Calu3 (cell line): ENCODE results near the gene STH. TPM values are rescaled to one million over a fixed set of nuclear protein-coding genes. Genes with fewer than 3 reads are reported as not detected.

Source experiments
- BruUV-seq: library from RNA; stranded (reverse); fragments of 400-500 nt; replicated peaks from 2 replicates; lab custom pipeline; 2021; lab: Mats Ljungman, UMichigan
- CTCF ChIA-PET: fragments of 300-600 bp; sonication (Branson Sonifier 250); formaldehyde crosslinking; loops from one replicate; lab custom pipeline; 2022; ENCODE audit warnings: antibody characterized with exemption; lab: Charles Lee
- DNase-seq: peaks from one replicate; pipeline ENCODE4 v3.0.0; 2022
- H3K27ac Mint-ChIP-seq: one replicate; pipeline ENCODE4 v1.8.0; 2022; ENCODE audit warnings: mixed read lengths; ENCODE audit not compliant: unreplicated experiment
- H3K27me3 Mint-ChIP-seq: one replicate; pipeline ENCODE4 v1.8.0; 2022; ENCODE audit warnings: mixed read lengths; ENCODE audit not compliant: unreplicated experiment
- H3K36me3 Mint-ChIP-seq: one replicate; pipeline ENCODE4 v1.8.0; 2022; ENCODE audit warnings: mild to moderate bottlenecking, moderate library complexity, mixed read lengths; ENCODE audit not compliant: insufficient read depth, unreplicated experiment
- H3K4me1 Mint-ChIP-seq: one replicate; pipeline ENCODE4 v1.8.0; 2022; ENCODE audit warnings: mild to moderate bottlenecking, low read depth, mixed read lengths; ENCODE audit not compliant: unreplicated experiment
- H3K4me3 Mint-ChIP-seq: one replicate; pipeline ENCODE4 v1.8.0; 2022; ENCODE audit warnings: mild to moderate bottlenecking, low read depth, moderate library complexity, mixed read lengths; ENCODE audit not compliant: unreplicated experiment
- H3K9me3 Mint-ChIP-seq: one replicate; pipeline ENCODE4 v1.8.0; 2022; ENCODE audit warnings: low read depth, mixed read lengths; ENCODE audit not compliant: unreplicated experiment
- intact Hi-C: fragments of 100-400 bp; cut with micrococcal nuclease; formaldehyde crosslinking; loops from one replicate; pipeline ENCODE4 v1.10.0; 2022; ENCODE audit not compliant: unreplicated experiment
- total RNA-seq: library from RNA; stranded (reverse); gene quantifications from 2 replicates; pipeline ENCODE4 v1.2.3, GENCODE V29; 2022
- TF ChIP-seq, protein P1 (sequence below): fragments of 200-600 bp; IDR thresholded peaks from one replicate; pipeline ENCODE4 v1.8.0; 2022; ENCODE audit warnings: antibody characterized with exemption; ENCODE audit not compliant: unreplicated experiment

STH gene
- total RNA-seq, 1 experiment from 2014 or later = not detected

DNA sequence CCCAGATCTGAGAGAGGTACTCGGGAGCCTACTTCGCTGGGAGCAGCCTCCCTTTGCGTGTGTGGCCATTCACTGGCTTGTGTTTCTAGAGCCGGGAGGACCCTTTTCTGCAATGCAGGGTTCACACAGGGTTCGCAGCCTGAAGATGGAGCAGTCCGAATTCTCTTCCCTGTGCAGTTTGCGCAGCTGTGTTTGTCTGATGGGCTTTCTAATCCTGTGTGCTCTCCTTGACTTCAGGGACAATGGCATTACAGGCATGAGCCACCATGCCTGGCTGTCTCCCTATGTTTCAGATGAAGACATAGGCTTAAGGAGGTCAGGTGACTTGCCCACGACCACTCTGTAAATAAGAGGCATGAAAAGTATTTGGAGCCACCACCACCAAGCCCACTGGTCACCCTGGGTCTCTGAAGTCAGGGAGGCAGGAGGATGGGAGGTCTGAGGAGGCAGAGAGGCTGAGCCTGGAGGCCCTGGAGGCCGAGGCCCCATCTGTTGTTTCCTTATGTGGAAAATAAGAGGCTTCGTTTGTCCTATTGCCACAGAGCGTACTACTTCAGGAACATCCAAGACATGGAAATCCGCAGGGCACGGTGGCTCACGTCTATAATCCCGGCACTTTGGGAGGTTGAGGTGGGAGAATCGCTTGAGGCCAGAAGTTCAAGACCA lies 5.0 kb upstream of the STH start:
- Mint-ChIP-seq H3K4me3 (no peak overlapping the region), H3K27ac (no peak overlapping the region), H3K9me3 (no peaks in the 10 kb centered on the region), H3K4me1 (no peaks in the 10 kb centered on the region), H3K27me3 (peaks cover 46% of the 10 kb centered on the region), H3K36me3 (no peaks in the 10 kb centered on the region)
- CTCF ChIA-PET = no interaction called here
- BruUV-seq = no TSS peak
- DNase-seq = no peak
- TF ChIP-seq, protein P1, sequence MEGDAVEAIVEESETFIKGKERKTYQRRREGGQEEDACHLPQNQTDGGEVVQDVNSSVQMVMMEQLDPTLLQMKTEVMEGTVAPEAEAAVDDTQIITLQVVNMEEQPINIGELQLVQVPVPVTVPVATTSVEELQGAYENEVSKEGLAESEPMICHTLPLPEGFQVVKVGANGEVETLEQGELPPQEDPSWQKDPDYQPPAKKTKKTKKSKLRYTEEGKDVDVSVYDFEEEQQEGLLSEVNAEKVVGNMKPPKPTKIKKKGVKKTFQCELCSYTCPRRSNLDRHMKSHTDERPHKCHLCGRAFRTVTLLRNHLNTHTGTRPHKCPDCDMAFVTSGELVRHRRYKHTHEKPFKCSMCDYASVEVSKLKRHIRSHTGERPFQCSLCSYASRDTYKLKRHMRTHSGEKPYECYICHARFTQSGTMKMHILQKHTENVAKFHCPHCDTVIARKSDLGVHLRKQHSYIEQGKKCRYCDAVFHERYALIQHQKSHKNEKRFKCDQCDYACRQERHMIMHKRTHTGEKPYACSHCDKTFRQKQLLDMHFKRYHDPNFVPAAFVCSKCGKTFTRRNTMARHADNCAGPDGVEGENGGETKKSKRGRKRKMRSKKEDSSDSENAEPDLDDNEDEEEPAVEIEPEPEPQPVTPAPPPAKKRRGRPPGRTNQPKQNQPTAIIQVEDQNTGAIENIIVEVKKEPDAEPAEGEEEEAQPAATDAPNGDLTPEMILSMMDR = no peak
- intact Hi-C loops = no loop called here

DNA sequence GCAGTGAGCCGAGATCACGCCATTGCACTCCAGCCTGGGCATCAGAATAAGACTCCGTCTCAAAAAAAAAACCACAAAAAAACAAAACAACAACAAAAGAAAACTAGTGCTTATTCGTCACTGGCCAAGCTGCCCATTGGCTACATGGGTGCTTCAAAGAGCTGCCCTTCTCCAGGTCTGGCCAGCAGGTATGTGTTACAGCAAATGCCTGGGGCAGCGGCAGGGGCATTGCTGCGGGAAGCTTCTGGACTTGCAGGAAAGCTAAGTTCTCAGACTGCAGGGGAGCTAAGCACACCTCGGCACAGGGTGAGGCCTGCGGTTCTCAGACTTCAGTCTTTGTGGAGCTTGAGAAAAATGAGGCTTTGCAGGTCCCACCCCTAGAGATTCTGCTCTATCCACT lies 4.1 kb upstream of the STH start:
- CTCF ChIA-PET = interaction anchor here (0.6 kb wide), 1 partner anchor 72 kb away, joined by 3 read pairs; no protein-coding TSS in a partner anchor
- Mint-ChIP-seq H3K27ac (no peak overlapping the region), H3K36me3 (no peaks in the 10 kb centered on the region), H3K4me1 (no peaks in the 10 kb centered on the region), H3K4me3 (no peak overlapping the region), H3K27me3 (peaks cover 44% of the 10 kb centered on the region), H3K9me3 (no peaks in the 10 kb centered on the region)
- DNase-seq = no peak
- TF ChIP-seq, protein P1 = no peak
- intact Hi-C loops = no loop called here
- no TSS peak for BruUV-seq

DNA sequence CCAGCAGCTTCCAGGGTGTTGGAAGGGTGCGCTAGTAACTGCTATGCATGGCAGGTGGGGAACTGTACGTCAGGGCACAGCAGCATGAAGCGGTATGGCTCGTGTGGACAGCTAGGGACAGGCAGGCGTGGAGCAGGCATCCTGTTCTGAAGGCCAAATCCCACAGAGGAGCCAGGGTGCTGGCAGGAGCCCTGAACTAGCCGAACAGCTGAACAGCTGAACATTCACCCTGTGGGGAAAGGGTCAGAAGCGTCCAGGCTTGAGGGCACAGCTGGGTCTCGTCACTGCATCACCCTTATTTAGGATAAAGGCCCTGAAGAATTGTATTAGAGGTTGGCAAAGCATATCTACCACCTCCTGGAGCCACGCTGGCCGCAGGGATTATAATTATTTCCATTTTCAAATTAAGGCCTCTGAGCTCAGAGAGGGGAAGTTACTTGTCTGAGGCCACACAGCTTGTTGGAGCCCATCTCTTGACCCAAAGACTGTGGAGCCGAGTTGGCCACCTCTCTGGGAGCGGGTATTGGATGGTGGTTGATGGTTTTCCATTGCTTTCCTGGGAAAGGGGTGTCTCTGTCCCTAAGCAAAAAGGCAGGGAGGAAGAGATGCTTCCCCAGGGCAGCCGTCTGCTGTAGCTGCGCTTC lies 3.3 kb upstream of the STH start:
- CTCF ChIA-PET = no interaction called here
- no peaks in the 10 kb centered on the region for H3K36me3 Mint-ChIP-seq
- H3K4me3 Mint-ChIP-seq = no peak overlapping the region
- no peak for DNase-seq
- no peak overlapping the region for H3K27ac Mint-ChIP-seq
- no TSS peak for BruUV-seq
- H3K27me3 Mint-ChIP-seq = peaks cover 44% of the 10 kb centered on the region
- intact Hi-C loops = no loop called here
- H3K4me1 Mint-ChIP-seq = no peaks in the 10 kb centered on the region
- TF ChIP-seq, protein P1 = no peak
- no peaks in the 10 kb centered on the region for H3K9me3 Mint-ChIP-seq

GRCh38 chr17:45996282-45996937 lies 2.6 kb upstream of the STH start:
- no peak overlapping the region for H3K27ac Mint-ChIP-seq
- CTCF ChIA-PET = no interaction called here

More at GRCh38 chr17:45996282-45996937, 2.6 kb upstream of the STH start:
- BruUV-seq = no TSS peak
- no peaks in the 10 kb centered on the region for H3K36me3 Mint-ChIP-seq
- H3K9me3 Mint-ChIP-seq = no peaks in the 10 kb centered on the region
- peaks cover 38% of the 10 kb centered on the region for H3K27me3 Mint-ChIP-seq
- intact Hi-C loops = no loop called here
- DNase-seq = no peak
- TF ChIP-seq, protein P1 = no peak
- H3K4me1 Mint-ChIP-seq = no peaks in the 10 kb centered on the region
- H3K4me3 Mint-ChIP-seq = no peak overlapping the region
